H1 (cell line): ENCODE data around the gene ANK3. TPM values are rescaled to one million over a fixed set of nuclear protein-coding genes. Genes with fewer than 3 reads are reported as not detected.

Experiments used
- CTCF ChIA-PET: fragments of 300-600 bp; sonication (Branson Sonifier 250); formaldehyde crosslinking; loops from one replicate; lab custom pipeline; 2021; ENCODE audit not compliant: partially characterized antibody; lab: Charles Lee
- POLR2A ChIA-PET: fragments of 300-600 bp; sonication (Branson Sonifier 250); formaldehyde crosslinking; loops from one replicate; lab custom pipeline; 2021; ENCODE audit warnings: inconsistent platforms; ENCODE audit not compliant: partially characterized antibody; lab: Charles Lee
- DNase-seq, 2 experiments: peaks; one replicate each; pipeline versions ENCODE4 v3.0.0 to v3.0.0-alpha.2; 2010 to 2022; ENCODE audit warnings: low spot score in 2 of 2, low read depth in 1 of 2, mixed read lengths in 1 of 2
- FAIRE-seq: peaks from 2 replicates; lab custom pipeline; 2011; peaks lifted over from hg19 to GRCh38; lab: Jason Lieb, UNC
- H2AFZ ChIP-seq: 2 replicates; pipeline ENCODE4 v1.8.1; 2012; ENCODE audit warnings: low read length, inconsistent platforms
- H2AK5ac ChIP-seq: 2 replicates; pipeline ENCODE4 v1.6.1; 2013; ENCODE audit warnings: low read depth, low read length
- H2BK120ac ChIP-seq: replicated peaks from 2 replicates; pipeline ENCODE3; 2013; ENCODE audit warnings: low read depth, low read length, inconsistent platforms
- H2BK12ac ChIP-seq: 2 replicates; pipeline ENCODE4 v1.6.1; 2013; ENCODE audit warnings: low read depth, low read length
- H2BK15ac ChIP-seq: 2 replicates; pipeline ENCODE4 v1.6.1; 2013; ENCODE audit warnings: low read length
- H2BK20ac ChIP-seq: 2 replicates; pipeline ENCODE4 v1.6.1; 2013; ENCODE audit warnings: low read length
- H2BK5ac ChIP-seq: 2 replicates; pipeline ENCODE4 v1.6.1; 2013; ENCODE audit warnings: low read depth, low read length
- H3K14ac ChIP-seq: 2 replicates; pipeline ENCODE4 v1.6.1; 2013; ENCODE audit warnings: inconsistent platforms; ENCODE audit not compliant: insufficient read length
- H3K18ac ChIP-seq: 2 replicates; pipeline ENCODE4 v1.6.1; 2013; ENCODE audit warnings: low read length; ENCODE audit errors: extremely low read depth
- H3K23ac ChIP-seq: 2 replicates; pipeline ENCODE4 v1.6.1; 2013; ENCODE audit warnings: inconsistent platforms; ENCODE audit not compliant: insufficient read length
- H3K23me2 ChIP-seq: 2 replicates; pipeline ENCODE4 v1.6.1; 2013; ENCODE audit warnings: low read depth, low read length
- H3K27ac ChIP-seq: 2 replicates; pipeline ENCODE4 v1.6.1; 2011; ENCODE audit warnings: low read depth, low read length, inconsistent platforms
- H3K27me3 ChIP-seq, 4 experiments: replicated peaks in 1 of 4; 1 replicate in 1 of 4; 2 replicates in 3 of 4; pipeline versions ENCODE4 v1.6.1 to v1.8.1; 2011 to 2013; ENCODE audit warnings: low read length in 3 of 4, mild to moderate bottlenecking in 3 of 4, inconsistent platforms in 2 of 4, mixed read lengths in 2 of 4, moderate library complexity in 1 of 4; ENCODE audit not compliant: control insufficient read depth in 3 of 4, insufficient read depth in 3 of 4; ENCODE audit errors: extremely low read depth in 1 of 4
- H3K36me3 ChIP-seq, 4 experiments: 2 replicates each; pipeline versions ENCODE4 v1.6.1 to v1.8.1; 2011 to 2013; ENCODE audit warnings: mild to moderate bottlenecking in 4 of 4, low read length in 3 of 4, moderate library complexity in 2 of 4, control low read depth in 1 of 4, inconsistent platforms in 1 of 4; ENCODE audit not compliant: insufficient read depth in 4 of 4, control insufficient read depth in 2 of 4
- H3K4ac ChIP-seq: replicated peaks from 2 replicates; pipeline ENCODE3; 2013; ENCODE audit warnings: low read length, low read depth, mixed read lengths, inconsistent platforms; ENCODE audit not compliant: insufficient read length
- H3K4me1 ChIP-seq, 4 experiments: replicated peaks in 1 of 4; 1 replicate in 1 of 4; 2 replicates in 3 of 4; pipeline versions ENCODE4 v1.6.1 to v1.8.1; 2011 to 2013; ENCODE audit warnings: low read length in 3 of 4, inconsistent platforms in 2 of 4, mixed read lengths in 1 of 4; ENCODE audit not compliant: insufficient read depth in 4 of 4, control insufficient read depth in 3 of 4
- H3K4me2 ChIP-seq, 2 experiments: 2 replicates each; pipeline versions ENCODE4 v1.6.1 to v1.8.1; 2011 to 2013; ENCODE audit warnings: low read depth in 2 of 2, low read length in 2 of 2, control low read depth in 1 of 2, inconsistent platforms in 1 of 2, mild to moderate bottlenecking in 1 of 2; ENCODE audit not compliant: insufficient read depth in 1 of 2
- H3K4me3 ChIP-seq, 4 experiments: fragments of 200-600, 300-600 bp in 1 of 4; sonication (generic), shearing (Covaris generic), sonication (Bioruptor Twin) in 1 of 4; 2 replicates each; pipeline versions ENCODE4 v1.5.1 to v1.8.1; 2011 to 2016; ENCODE audit warnings: low read length in 4 of 4, low read depth in 3 of 4, control low read depth in 2 of 4, inconsistent platforms in 2 of 4, mild to moderate bottlenecking in 2 of 4, mixed read lengths in 1 of 4, moderate library complexity in 1 of 4; ENCODE audit not compliant: insufficient read depth in 2 of 4; ENCODE audit errors: extremely low read depth in 1 of 4
- H3K56ac ChIP-seq: replicated peaks from 2 replicates; pipeline ENCODE3; 2013; ENCODE audit warnings: low read depth, mild to moderate bottlenecking, mixed read lengths, low read length, inconsistent platforms; ENCODE audit not compliant: insufficient read length
- H3K79me1 ChIP-seq: 2 replicates; pipeline ENCODE4 v1.6.1; 2013; ENCODE audit warnings: low read depth, low read length, control low read depth
- H3K79me2 ChIP-seq, 2 experiments: 2 replicates each; pipeline versions ENCODE4 v1.6.1 to v1.8.1; 2012 to 2013; ENCODE audit warnings: low read length in 2 of 2, mild to moderate bottlenecking in 2 of 2, inconsistent platforms in 1 of 2; ENCODE audit not compliant: insufficient read depth in 2 of 2, control insufficient read depth in 1 of 2
- H3K9ac ChIP-seq, 4 experiments: replicated peaks in 1 of 4; 1 replicate in 1 of 4; 2 replicates in 3 of 4; pipeline versions ENCODE4 v1.6.1 to v1.8.1; 2011 to 2013; ENCODE audit warnings: low read depth in 3 of 4, low read length in 3 of 4, control low read depth in 2 of 4, mild to moderate bottlenecking in 2 of 4, moderate library complexity in 2 of 4, inconsistent platforms in 1 of 4; ENCODE audit errors: extremely low read depth in 1 of 4
- H3K9me3 ChIP-seq, 2 experiments: 2 replicates each; pipeline versions ENCODE4 v1.6.1 to v1.8.1; 2012 to 2013; ENCODE audit warnings: mild to moderate bottlenecking in 2 of 2, moderate library complexity in 2 of 2, control low read depth in 1 of 2, inconsistent platforms in 1 of 2, low read depth in 1 of 2, low read length in 1 of 2, mixed read lengths in 1 of 2; ENCODE audit not compliant: insufficient read depth in 2 of 2
- H4K20me1 ChIP-seq, 2 experiments: replicated peaks in 1 of 2; 2 replicates each; pipeline versions ENCODE3 to v1.8.1; 2011 to 2013; ENCODE audit warnings: inconsistent platforms in 2 of 2, low read length in 2 of 2, mild to moderate bottlenecking in 1 of 2; ENCODE audit not compliant: insufficient read depth in 2 of 2, control insufficient read depth in 1 of 2
- H4K5ac ChIP-seq: 2 replicates; pipeline ENCODE4 v1.6.1; 2013; ENCODE audit warnings: low read length, low read depth, mixed read lengths, inconsistent platforms; ENCODE audit not compliant: insufficient read length
- H4K8ac ChIP-seq: 2 replicates; pipeline ENCODE4 v1.8.0; 2013; ENCODE audit warnings: mild to moderate bottlenecking, moderate library complexity, low read length, inconsistent platforms; ENCODE audit not compliant: insufficient read depth; ENCODE audit errors: extremely low read depth
- H4K91ac ChIP-seq: replicated peaks from 2 replicates; pipeline ENCODE3; 2013; ENCODE audit warnings: low read length, mixed read lengths, inconsistent platforms; ENCODE audit not compliant: insufficient read length
- CBX5 ChIP-seq: fragments of 300-800, 300-1000 bp; sonication (generic); IDR thresholded peaks from 2 replicates; pipeline ENCODE4 v1.7.1; 2016; ENCODE audit warnings: antibody characterized with exemption, low read length, low read depth
- WGBS, 2 experiments: shearing (Covaris generic) in 1 of 2; methylation state at CpG; one replicate each; pipeline versions ENCODE4 v1.1.6 to v1.1.7; 2013 to 2015; ENCODE audit warnings: low lambda C conversion rate in 2 of 2, mixed read lengths in 2 of 2, inconsistent platforms in 1 of 2, low coverage in 1 of 2, missing lambda C conversion rate in 1 of 2; ENCODE audit not compliant: insufficient replicate concordance in 2 of 2, insufficient coverage in 1 of 2, insufficient read length in 1 of 2; ENCODE audit errors: extremely low coverage in 1 of 2, missing lambda C conversion rate in 1 of 2; 5-methylcytosine and 5-hydroxymethylcytosine counted together
- polyA plus RNA-seq, 7 experiments: library from polyadenylated mRNA; depleted of rRNA in 3 of 7; stranded (reverse) in 5 of 7; unstranded in 2 of 7; fragments of >200 nt in 5 of 7; fragments of 200-250 nt in 2 of 7; gene quantifications; 1 replicate in 5 of 7; 2 replicates in 1 of 7; 4 replicates in 1 of 7; pipeline versions ENCODE4 v1.2.1 to v1.2.3, GENCODE V29; 2011 to 2013; ENCODE audit warnings: missing spikeins in 2 of 7, mixed read lengths in 2 of 7
- total RNA-seq: library from RNA; stranded (reverse); fragmentation: NEBNext Ultra II Directional; extraction: Animal tissue kit (Norgen Biotek cat#: 25700); gene quantifications from 2 replicates; pipeline ENCODE4 v1.2.1, GENCODE V29; 2021

The ANK3 gene
- total and polyA plus RNA-seq, 2 of the 8 experiments (the other 6 are each of a cell fraction or from before 2014, with no cell fraction given), result 18.1 to 67.9 TPM

DNA sequence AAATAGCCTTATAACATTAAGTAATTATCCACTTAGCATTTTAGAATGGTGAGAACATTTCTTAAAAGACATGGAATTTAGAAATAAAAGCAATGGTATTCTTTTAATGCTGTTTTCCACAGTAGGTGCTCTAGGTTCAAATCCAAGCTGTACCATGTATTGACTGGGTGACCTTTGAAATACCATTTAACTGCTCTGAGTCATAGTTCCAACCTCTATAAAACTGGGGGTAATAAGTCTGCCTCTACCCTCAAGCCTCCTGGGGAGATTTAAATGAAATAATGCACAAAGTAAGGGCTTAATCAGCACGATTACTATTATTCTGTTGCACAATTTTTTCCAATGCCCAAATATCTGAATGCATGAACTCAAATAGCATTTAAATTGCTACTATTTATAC is 246.9 kb downstream of the ANK3 start:
- 83% methylated on average over 1 of the region's 1 CpG; no CpG with 5 or more reads in 1 of the 2 experiments for WGBS, 2 experiments
- H3K27ac ChIP-seq, result no peak overlapping the region
- POLR2A ChIA-PET, result interaction anchor here (1.0 kb wide), 1 partner anchor 28 kb away, joined by 4 read pairs; no protein-coding TSS in a partner anchor
- no peak for TF ChIP-seq CBX5

More for the DNA sequence above, 246.9 kb downstream of the ANK3 start:
- Histone ChIP-seq H3K23me2 (peaks cover 4% of the 10 kb centered on the region), H3K79me1 (no peaks in the 10 kb centered on the region), H2BK5ac (no peak overlapping the region), H3K14ac (no peak overlapping the region), H3K27me3 (no peaks in the 10 kb centered on the region), H3K4me3 (no peak overlapping the region), H4K20me1 (no peaks in the 10 kb centered on the region), H3K18ac (no peak overlapping the region), H3K23ac (no peak overlapping the region), H4K91ac (no peak overlapping the region), H3K9ac (no peak overlapping the region), H2BK120ac (no peak overlapping the region), H2BK12ac (no peak overlapping the region), H2AK5ac (no peak overlapping the region), H2BK15ac (no peak overlapping the region), H3K79me2 (peaks cover 0 to 13% of the 10 kb centered on the region in 2 experiments; a peak in 2 of 4 replicates), H3K4ac (no peak overlapping the region), H4K5ac (no peak overlapping the region), H3K36me3 (no peaks in the 10 kb centered on the region), H3K9me3 (no peaks in the 10 kb centered on the region), H2AFZ (no peak overlapping the region), H3K4me2 (no peak overlapping the region), H3K56ac (no peak overlapping the region), H3K4me1 (peaks cover 0 to 10% (median 4%) of the 10 kb centered on the region in 4 experiments; a peak in 2 of 7 replicates), H2BK20ac (no peak overlapping the region), H4K8ac (no peak overlapping the region)
- FAIRE-seq (no peak), DNase-seq (no peak)
- CTCF ChIA-PET, result no interaction called here
